Choroid plexus epithelial cell (primary cell): ENCODE data around the gene PHF21B.
"Not testable (repeated sequence)": the region's sequence is repeated elsewhere in the genome, so short reads cannot be mapped to it uniquely, and the experiment has no call there.

ENCODE experiments used
- DNase-seq: peaks from one replicate; pipeline ENCODE4 v3.0.0-alpha.2; 2010; ENCODE audit warnings: low read depth
- H3K4me3 ChIP-seq: 2 replicates; pipeline ENCODE4 v1.5.1; 2011; ENCODE audit warnings: low read depth, mild to moderate bottlenecking, control low read depth, low read length, moderate library complexity
- CTCF ChIP-seq: conservative IDR thresholded peaks from 2 replicates; pipeline ENCODE4 v1.5.1; 2011; ENCODE audit warnings: low read depth, mild to moderate bottlenecking, control low read depth, inconsistent platforms, low read length, moderate library complexity

Gene PHF21B

DNA sequence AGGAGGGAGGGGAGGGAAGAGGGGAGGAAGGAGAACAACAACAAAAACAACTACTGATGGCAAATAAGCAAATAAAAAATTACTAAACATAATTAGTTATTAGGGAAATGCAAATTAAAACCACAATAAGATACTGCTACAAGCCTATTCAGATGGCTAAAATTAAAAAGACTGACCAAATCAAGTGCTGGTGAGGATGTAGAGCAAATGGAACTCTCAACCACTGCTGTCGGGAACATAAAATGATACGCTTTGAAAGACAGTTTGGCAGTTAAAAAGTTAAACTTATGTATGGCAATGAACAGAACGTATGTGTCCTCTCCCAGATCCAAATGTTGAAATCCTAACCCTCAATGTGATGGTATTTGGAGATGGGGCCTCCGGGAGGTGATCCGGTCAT is 85.7 kb downstream of the PHF21B start:
- no peak overlapping the region for H3K4me3 ChIP-seq
- no peak for TF ChIP-seq CTCF
- no peak for DNase-seq

GRCh38 chr22:44921766-44922165 is 88.0 kb downstream of the PHF21B start:
- not testable (repeated sequence) for DNase-seq, H3K4me3 ChIP-seq

DNA sequence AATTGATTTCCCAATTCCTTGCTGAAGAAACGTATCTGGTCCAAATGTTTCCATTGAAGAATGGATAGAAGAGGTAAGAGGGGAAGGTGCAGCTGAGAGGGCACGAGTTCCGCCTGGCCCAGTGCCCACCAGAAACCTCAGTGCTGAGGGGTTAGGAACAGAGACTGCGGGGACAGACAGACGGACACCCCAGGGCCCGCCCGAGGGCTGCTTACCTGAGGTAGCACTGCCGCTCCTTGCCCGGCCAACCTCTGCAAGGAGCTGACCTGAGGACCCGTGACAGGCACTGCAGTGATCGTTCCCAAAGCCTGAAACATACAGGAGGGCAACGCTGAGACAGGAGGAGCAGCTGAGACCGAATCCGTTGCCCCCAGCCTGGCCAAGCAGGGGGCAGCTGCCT is 89.6 kb downstream of the PHF21B start:
- H3K4me3 ChIP-seq: no peak overlapping the region
- DNase-seq: no peak
- no peak for TF ChIP-seq CTCF

- TF ChIP-seq CTCF: no peak
- H3K4me3 ChIP-seq: no peak overlapping the region
- DNase-seq: no peak
These were observed 90.1 kb downstream of the PHF21B start for GRCh38 chr22:44919691-44920090.

GRCh38 chr22:44918925-44919392 is 90.8 kb downstream of the PHF21B start:
- no peak for DNase-seq
- no peak for TF ChIP-seq CTCF
- no peak overlapping the region for H3K4me3 ChIP-seq

GRCh38 chr22:44918166-44918924 is 91.5 kb downstream of the PHF21B start:
- no peak for DNase-seq
- TF ChIP-seq CTCF: no peak
- no peak overlapping the region for H3K4me3 ChIP-seq

- DNase-seq: no peak
- no peak for TF ChIP-seq CTCF
- H3K4me3 ChIP-seq: no peak overlapping the region
These were observed 92.2 kb downstream of the PHF21B start for GRCh38 chr22:44917372-44918165.
